Stimulated activated CD4-positive, alpha-beta T cell treated with anti-CD3 and anti-CD28 coated beads, Interleukin-4, amount 100 ng/mL, for 24 hours (primary cell): Measurements from ENCODE around the gene HIRIP3.
A peak's percentile ranks its signal among the peaks of the same experiment; 100 is the strongest.
"Not testable (repeated sequence)": the region's sequence is repeated elsewhere in the genome, so short reads cannot be mapped to it uniquely, and the experiment has no call there.

Source experiments
- DNase-seq: peaks from one replicate; pipeline ENCODE4 v3.0.0-alpha.2; 2020

Gene HIRIP3, protein sequence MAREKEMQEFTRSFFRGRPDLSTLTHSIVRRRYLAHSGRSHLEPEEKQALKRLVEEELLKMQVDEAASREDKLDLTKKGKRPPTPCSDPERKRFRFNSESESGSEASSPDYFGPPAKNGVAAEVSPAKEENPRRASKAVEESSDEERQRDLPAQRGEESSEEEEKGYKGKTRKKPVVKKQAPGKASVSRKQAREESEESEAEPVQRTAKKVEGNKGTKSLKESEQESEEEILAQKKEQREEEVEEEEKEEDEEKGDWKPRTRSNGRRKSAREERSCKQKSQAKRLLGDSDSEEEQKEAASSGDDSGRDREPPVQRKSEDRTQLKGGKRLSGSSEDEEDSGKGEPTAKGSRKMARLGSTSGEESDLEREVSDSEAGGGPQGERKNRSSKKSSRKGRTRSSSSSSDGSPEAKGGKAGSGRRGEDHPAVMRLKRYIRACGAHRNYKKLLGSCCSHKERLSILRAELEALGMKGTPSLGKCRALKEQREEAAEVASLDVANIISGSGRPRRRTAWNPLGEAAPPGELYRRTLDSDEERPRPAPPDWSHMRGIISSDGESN

DNA sequence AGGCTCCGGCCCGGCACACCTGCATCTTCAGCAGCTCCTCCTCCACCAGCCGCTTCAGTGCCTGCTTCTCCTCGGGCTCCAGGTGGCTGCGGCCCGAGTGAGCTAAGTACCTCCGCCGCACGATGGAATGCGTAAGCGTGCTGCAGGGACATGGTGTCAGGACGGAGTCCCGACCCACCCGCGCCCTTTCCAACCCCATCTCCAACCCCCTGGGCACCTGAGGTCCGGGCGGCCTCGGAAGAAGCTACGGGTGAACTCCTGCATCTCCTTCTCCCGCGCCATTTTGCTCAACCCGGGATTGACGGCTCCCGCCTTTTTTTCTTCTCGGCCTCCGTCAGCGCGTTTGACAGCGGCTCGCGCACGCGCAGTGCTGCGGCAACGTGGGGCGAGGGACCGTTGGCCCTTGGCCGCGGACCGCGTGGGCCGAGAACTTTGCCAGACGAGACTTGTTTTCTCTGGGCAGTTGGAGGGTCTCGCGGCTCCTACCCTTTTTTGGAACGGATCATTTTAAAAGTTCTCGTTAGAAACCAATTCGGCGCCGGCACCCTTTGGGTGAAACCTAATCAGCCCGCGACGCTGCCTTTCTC, at the start of gene HIRIP3:
Gene HIRIP3 (minus strand): TSS at position 294 of the 587 bp plus-strand sequence. CDS start 12 bp downstream, at position 282.
- DNase-seq = peak; percentile 89

GRCh38 chr16:30041841-30042240, 46.4 kb upstream of the HIRIP3 start:
- DNase-seq = no peak

GRCh38 chr16:30040690-30041089, 45.3 kb upstream of the HIRIP3 start:
- not testable (repeated sequence) for DNase-seq

DNA sequence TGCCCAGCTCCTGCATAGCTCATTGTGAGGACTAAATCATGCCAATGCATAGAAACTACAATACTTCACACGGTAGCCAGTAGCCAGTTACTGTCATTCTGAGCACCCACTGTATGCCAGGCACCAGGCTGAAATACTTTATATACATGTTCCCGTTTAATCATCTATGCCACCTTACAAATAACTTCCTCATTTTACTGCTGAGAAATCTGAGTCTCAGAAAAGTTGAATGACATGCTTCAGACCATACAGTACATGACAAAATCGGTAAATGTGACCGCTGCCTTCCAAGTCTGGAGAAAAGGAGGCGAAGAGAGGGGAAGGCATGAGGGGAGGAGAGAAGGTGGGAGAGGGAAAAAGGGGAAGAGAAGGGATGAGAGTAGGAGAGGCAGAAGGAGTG, 44.8 kb upstream of the HIRIP3 start:
- DNase-seq = no peak

GRCh38 chr16:30033270-30033669, 37.9 kb upstream of the HIRIP3 start:
- peak; percentile 35 for DNase-seq

DNA sequence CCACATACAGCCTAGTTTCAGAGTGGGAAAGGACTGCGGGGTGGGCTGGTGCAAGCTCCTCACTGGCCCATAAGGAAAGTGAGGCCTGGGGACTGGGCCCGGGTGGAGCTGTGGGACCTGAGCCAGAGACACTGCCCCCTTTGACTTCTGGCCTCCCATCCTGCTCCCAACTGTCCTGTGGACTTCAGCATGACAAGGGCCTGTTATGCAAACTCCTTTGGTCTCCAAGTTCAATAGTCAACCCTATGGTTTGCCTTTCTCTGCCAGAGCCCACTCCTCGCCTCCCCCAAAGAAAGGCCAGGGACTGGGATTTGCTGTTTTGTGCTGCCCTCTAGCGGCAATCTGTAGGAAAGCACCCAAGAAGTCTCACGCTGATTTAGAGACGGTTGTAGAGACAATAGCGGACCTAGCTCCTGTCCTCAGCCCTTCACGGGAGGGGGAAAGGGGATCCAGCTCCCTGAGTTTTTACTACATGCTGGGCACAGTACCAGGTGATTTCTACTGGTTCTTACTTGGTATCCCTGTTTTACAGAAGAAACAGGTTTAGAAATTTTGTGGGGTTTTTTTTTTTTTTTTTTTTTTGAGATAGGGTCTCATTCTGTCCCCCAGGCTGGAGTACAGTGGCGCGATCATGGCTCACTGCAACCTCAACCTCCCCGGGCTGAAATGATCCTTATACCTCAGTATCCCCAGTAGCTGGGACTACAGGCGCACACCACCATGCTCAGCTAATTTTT, 36.8 kb upstream of the HIRIP3 start:
- peak; percentile 76 for DNase-seq

- no peak for DNase-seq
Observed at GRCh38 chr16:30031477-30031918, 36.1 kb upstream of the HIRIP3 start.

GRCh38 chr16:30030841-30031413, 35.5 kb upstream of the HIRIP3 start, which contains the start of gene TLCD3B:
Gene TLCD3B, minus strand, starts transcription at chr16:30031271. Its CDS starts 744 bp downstream, at chr16:30030527.
- DNase-seq = no peak

GRCh38 chr16:30030011-30030685, 34.7 kb upstream of the HIRIP3 start:
- DNase-seq = no peak

- DNase-seq = no peak
Observed at GRCh38 chr16:30028438-30029076, 33.1 kb upstream of the HIRIP3 start.

DNA sequence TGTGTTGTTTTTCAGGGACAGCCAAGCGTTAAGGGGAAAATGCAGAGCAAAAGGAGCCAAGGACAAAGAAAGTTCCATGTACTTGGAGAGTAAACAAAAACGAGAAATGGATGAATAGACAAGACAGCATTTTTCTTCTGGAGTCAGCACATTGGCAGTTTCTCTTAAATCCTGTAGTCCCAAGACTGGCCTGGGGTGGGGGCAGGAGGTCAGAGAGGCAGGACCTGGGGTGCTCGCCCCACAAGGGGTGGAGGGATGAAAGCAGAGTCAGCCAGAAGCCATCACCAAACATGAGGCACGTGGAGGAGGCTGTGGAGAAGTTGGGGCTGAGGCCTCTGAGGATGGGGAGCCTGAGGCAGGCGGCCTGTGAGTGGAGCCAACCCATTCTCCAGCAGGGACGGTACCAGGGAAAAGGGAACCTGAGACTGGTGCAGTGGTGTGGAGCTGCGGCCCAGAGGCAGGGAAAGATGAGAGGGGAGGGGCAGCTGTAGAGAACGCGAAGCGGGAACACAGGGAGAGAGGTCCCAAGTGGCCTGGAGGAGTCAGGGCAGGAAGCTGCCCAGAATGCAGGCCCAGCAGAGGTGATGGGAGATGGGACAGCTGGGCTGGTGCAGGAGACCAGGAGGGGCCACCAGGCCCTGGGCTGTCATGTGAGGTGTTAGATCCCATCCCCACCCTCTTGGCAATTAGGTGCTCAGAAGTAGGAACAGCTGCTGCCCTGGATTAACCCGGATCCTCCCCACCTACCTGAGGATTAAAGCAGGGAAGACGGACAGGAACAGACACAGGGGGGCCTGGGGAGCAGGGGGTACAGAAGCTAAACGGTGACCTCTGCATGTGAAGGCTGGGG, 32.4 kb upstream of the HIRIP3 start:
- DNase-seq = no peak

- no peak for DNase-seq
Observed at GRCh38 chr16:30026449-30026848, 31.0 kb upstream of the HIRIP3 start.

DNA sequence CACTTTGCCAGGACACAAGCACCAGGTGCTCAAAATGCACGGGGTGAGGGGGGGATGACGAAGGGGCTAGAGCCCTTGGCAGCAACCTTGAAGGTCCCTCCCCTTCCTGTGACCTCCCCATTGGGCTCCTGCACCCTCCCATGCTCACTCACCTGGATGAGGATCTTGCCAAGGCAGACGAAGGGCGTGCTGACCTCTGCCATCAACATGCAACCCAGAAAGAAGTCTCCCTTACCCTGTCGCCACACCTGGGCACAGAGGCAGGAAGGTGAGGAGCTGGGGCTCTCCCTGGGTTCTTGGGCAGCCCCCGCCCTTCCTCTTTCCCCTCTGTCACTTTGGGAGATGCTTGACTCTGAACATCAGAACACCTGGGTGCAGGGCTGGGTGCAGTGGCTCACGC, 30.2 kb upstream of the HIRIP3 start:
- DNase-seq = no peak

DNA sequence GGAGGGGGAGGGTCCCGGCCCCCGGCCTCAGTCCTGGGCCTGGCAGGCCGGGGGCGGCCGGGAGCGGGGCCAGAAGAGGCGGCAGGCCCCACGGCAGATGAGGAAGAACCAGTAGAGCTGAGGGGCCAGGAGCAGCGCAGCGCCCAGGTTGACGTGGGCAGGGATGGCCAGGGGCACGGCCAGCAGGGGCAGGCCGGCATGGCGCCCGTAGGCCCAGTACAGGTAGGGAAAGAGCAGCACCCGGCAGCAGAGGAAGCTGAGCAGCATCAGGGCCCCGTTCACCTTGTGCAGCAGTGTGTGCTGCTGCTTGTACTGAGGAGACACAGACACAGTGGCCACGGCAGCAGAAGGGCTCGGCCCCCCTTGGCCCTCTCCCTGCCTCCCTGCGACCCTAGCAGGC, 29.7 kb upstream of the HIRIP3 start:
- DNase-seq = no peak

DNA sequence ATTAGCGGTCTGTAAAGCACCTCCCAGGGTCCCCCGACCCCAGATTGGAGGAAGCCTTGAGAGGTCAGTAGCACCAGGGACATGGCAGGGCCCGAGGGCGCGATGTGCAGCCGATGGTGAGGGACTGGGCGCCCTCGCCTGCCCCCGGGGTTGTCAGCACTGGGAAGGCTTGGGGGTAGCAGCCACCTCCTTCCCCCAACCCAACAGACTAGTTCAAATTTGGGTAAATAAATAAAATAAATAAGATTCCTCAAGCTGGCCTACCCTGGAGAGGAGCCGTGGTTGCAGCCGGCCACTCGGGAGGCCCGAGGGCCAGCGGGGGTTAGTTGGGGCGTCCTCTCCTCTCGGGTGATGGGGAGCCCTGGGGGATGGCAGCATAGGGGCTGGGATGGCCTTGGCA, 29.0 kb upstream of the HIRIP3 start:
- no peak for DNase-seq

GRCh38 chr16:30023586-30023985, 28.2 kb upstream of the HIRIP3 start:
- DNase-seq = no peak

- no peak for DNase-seq
Observed at GRCh38 chr16:30022887-30023286, 27.5 kb upstream of the HIRIP3 start, which contains the start of gene C16orf92. Gene C16orf92, plus strand, starts transcription at chr16:30023198. Its CDS starts 143 bp downstream, at chr16:30023341.

GRCh38 chr16:30018731-30019158, 23.3 kb upstream of the HIRIP3 start:
- no peak for DNase-seq

- not testable (repeated sequence) for DNase-seq
Observed at GRCh38 chr16:30017937-30018336, 22.5 kb upstream of the HIRIP3 start.

DNA sequence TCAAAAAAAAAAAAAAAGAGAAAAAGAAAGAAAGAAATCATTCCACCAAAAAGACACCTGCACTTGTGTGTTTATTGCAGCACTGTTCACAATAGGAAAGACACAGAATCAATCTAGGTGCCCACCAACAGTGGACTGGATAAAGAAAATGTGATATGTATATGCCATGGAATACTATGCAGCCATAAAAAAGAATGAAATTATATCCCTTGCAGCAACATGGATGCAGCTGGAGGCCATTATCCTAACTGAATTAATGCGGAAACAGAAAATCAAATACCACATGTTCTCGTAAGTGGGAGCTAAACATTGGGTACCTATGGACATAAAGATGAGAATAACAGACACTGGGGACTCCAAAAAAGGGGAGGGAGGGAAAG, 21.9 kb upstream of the HIRIP3 start:
- no peak for DNase-seq
